ENCODE data around the gene PLIN3. TPM values are rescaled to one million over a fixed set of nuclear protein-coding genes. Genes with fewer than 3 reads are reported as not detected.

Gene PLIN3
- total RNA-seq, 1 experiment from 2014 or later, result 207 TPM

DNA sequence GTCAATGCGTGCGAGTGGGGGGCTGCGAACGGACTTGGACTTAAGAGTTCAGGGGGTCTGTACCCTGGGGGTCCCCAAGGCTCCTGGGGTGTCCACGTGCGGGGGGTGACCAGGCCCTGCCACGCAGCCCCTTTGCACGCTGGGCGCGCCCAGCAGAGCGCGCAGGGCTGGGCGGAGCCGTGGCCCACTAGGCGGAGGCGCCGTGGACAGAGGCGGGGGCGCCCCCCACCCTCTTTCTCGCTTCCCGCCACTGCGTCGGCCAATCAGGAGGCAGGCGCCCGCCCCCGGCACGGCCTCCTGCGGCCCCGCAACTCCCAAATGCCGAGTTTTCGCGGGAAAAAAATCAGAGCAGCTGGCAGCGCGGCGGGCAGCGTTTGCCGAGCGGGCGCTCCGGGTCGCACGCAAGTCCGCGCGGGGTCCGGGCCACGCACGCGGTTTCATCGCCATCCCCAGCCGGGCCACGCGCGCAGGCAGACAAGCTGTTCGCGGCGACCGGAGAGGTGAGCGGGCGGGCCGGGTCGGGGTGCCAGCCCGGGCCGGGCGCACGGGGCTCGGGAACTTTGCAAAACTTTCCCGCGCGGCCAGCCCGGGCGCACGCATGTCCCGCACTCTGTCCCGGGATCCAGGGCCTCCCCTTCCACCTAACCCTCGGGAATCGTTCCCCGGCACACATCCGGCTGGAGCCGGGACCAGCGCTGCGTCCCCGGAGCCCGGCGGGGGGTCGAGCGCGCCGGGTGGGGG lies 41.9 kb upstream of the PLIN3 start, which contains the start of gene UHRF1:
TSS of gene UHRF1 (plus strand) at position 346 of the 741 bp plus-strand sequence. CDS start 1,385 bp downstream, outside the sequence.
- H3K4me3 ChIP-seq (replicated peaks in 1 of 2; ENCODE audit: low read depth in 1 of 2, low read length in 2 of 2), result peak within 1 kb of the TSS; percentile 55 to 90
- H3K27ac ChIP-seq (ENCODE audit: low read depth, low read length), result peak within 1 kb of the TSS; percentile 98
- no peaks in the 10 kb centered on the region for H3K9me3 ChIP-seq (ENCODE audit: control insufficient read depth in 1 of 2, insufficient read depth in 1 of 2, low read depth in 1 of 2, low read length in 2 of 2)
- H3K9me2 ChIP-seq (ENCODE audit: insufficient read depth), result no peaks in the 10 kb centered on the region
- no peak within 1 kb of the TSS for H2AFZ ChIP-seq (ENCODE audit: low read depth, low read length, poor library complexity, severe bottlenecking)
- peaks cover 41% of the 10 kb centered on the region for H3K79me2 ChIP-seq (ENCODE audit: insufficient read depth, low read length)
- intact Hi-C loops (cut with micrococcal nuclease), result no loop called here
- ChIA-PET RAD21 (ENCODE audit: low non-redundant PET in 1 of 2, low total read pairs in 2 of 2, uncharacterized antibody in 2 of 2, unreplicated experiment in 2 of 2) (no interaction called here), POLR2A (interaction anchor here (2.3 kb wide), 1 partner anchor 43 kb away, joined by 5 read pairs; no protein-coding TSS in a partner anchor), CTCF (no interaction called here)
- H3K27me3 ChIP-seq (ENCODE audit: insufficient read depth, low read length), result no peaks in the 10 kb centered on the region
- DNase-seq (ENCODE audit: low read depth, low spot score) (no peak), ATAC-seq (peak; percentile 59)
- H3K4me1 ChIP-seq (ENCODE audit: control insufficient read depth in 1 of 2, insufficient read depth in 2 of 2, low read length in 2 of 2), result peaks cover 43 to 57% of the 10 kb centered on the region in 2 experiments
- TF ChIP-seq ZFX (IDR thresholded peaks at IDR 0.05) (peak; percentile 38; the same call in 1 of the 2 replicates), EGR1 (IDR thresholded peaks at IDR 0.05; ENCODE audit: low read depth) (peak; percentile 63; the same call in 1 of the 2 replicates), POLR2A (IDR thresholded peaks at IDR 0.05; ENCODE audit: borderline replicate concordance, extremely low read depth, insufficient read depth, insufficient read length) (peak; percentile 81), ELF1 (IDR thresholded peaks at IDR 0.05; ENCODE audit: borderline replicate concordance, low read depth) (no peak)
- TF ChIP-seq, protein P1, sequence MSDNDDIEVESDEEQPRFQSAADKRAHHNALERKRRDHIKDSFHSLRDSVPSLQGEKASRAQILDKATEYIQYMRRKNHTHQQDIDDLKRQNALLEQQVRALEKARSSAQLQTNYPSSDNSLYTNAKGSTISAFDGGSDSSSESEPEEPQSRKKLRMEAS (IDR thresholded peaks at IDR 0.05), result peak; percentile 61; the same call in 1 of the 2 replicates
- no TSS peak for BruUV-seq (replicated peaks)
- peaks cover 7% of the 10 kb centered on the region; the same call in 1 of the 2 replicates for H4K20me1 ChIP-seq (ENCODE audit: insufficient read depth)
- H3K9ac ChIP-seq (ENCODE audit: low read length), result peak within 1 kb of the TSS; percentile 98
- H3K36me3 ChIP-seq (ENCODE audit: control insufficient read depth in 1 of 2, insufficient read depth in 2 of 2, low read length in 2 of 2), result peaks cover 0 to 27% of the 10 kb centered on the region in 2 experiments; a peak in 1 of 4 replicates
- H3K4me2 ChIP-seq (ENCODE audit: low read length), result peak within 1 kb of the TSS; percentile 100

DNA sequence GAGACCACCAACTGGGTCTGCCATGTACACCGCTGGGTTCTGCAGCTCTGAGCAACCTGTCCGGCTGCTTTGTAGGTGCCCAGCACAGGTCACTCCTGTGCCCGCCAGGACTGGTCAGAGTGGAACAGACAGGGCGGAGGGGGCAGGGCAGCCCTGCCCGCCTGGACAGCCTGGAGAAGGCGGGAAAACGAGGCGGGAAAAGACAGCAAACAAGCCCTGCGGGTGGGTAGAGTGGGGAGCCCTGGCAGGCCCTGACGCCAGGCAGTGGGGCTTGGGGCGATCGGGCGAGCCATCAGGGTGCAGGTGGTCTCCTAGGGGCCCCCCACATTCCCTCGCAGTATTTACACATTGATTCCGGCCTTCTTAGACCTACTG lies 41.3 kb upstream of the PLIN3 start:
- no peak for DNase-seq (ENCODE audit: low read depth, low spot score)
- Histone ChIP-seq H3K9me2 (ENCODE audit: insufficient read depth) (no peaks in the 10 kb centered on the region), H3K27ac (ENCODE audit: low read depth, low read length) (peak overlapping the region; percentile 98), H3K4me3 (replicated peaks in 1 of 2; ENCODE audit: low read depth in 1 of 2, low read length in 2 of 2) (peak overlapping the region; percentile 1 to 90), H2AFZ (ENCODE audit: low read depth, low read length, poor library complexity, severe bottlenecking) (no peak overlapping the region), H3K9ac (ENCODE audit: low read length) (peak overlapping the region; percentile 98), H3K79me2 (ENCODE audit: insufficient read depth, low read length) (peaks cover 35% of the 10 kb centered on the region), H3K4me1 (ENCODE audit: control insufficient read depth in 1 of 2, insufficient read depth in 2 of 2, low read length in 2 of 2) (peaks cover 37 to 52% of the 10 kb centered on the region in 2 experiments), H3K9me3 (ENCODE audit: control insufficient read depth in 1 of 2, insufficient read depth in 1 of 2, low read depth in 1 of 2, low read length in 2 of 2) (no peaks in the 10 kb centered on the region), H3K4me2 (ENCODE audit: low read length) (peak overlapping the region; percentile 100), H3K36me3 (ENCODE audit: control insufficient read depth in 1 of 2, insufficient read depth in 2 of 2, low read length in 2 of 2) (peaks cover 0 to 21% of the 10 kb centered on the region in 2 experiments; a peak in 1 of 4 replicates), H3K27me3 (ENCODE audit: insufficient read depth, low read length) (no peaks in the 10 kb centered on the region), H4K20me1 (ENCODE audit: insufficient read depth) (peaks cover 3% of the 10 kb centered on the region; the same call in 1 of the 2 replicates)
- CTCF ChIA-PET, result no interaction called here
- no peak for TF ChIP-seq ZNF274 (IDR thresholded peaks at IDR 0.05; ENCODE audit: low read depth, low read length)
- TF ChIP-seq JUND (IDR thresholded peaks at IDR 0.05), result no peak
- POLR2A ChIA-PET, result interaction anchor here (2.3 kb wide), 1 partner anchor 42 kb away, joined by 5 read pairs; no protein-coding TSS in a partner anchor
- no peak for ATAC-seq
- no TSS peak for BruUV-seq (replicated peaks)
- intact Hi-C loops (cut with micrococcal nuclease), result no loop called here
- RAD21 ChIA-PET (ENCODE audit: low non-redundant PET in 1 of 2, low total read pairs in 2 of 2, uncharacterized antibody in 2 of 2, unreplicated experiment in 2 of 2), result no interaction called here
